DOHH2 (cell line): ENCODE results near the gene HID1.

Source experiments
- H3F3A ChIP-seq: fragments of 200-600 bp; sonication (generic), shearing (Covaris generic); 2 replicates; pipeline ENCODE4 v1.6.0; 2016; ENCODE audit warnings: antibody characterized with exemption, mild to moderate bottlenecking; ENCODE audit not compliant: control insufficient read depth, insufficient read depth
- H3K27ac ChIP-seq: fragments of 200-600 bp; sonication (generic); 2 replicates; pipeline ENCODE4 v1.5.1; 2014; ENCODE audit warnings: low read depth, mild to moderate bottlenecking, low read length, moderate library complexity
- H3K27me3 ChIP-seq: fragments of 200-600 bp; sonication (generic); 2 replicates; pipeline ENCODE4 v1.6.1; 2014; ENCODE audit warnings: mild to moderate bottlenecking, low read length, mixed read lengths; ENCODE audit not compliant: control insufficient read depth
- H3K36me3 ChIP-seq: fragments of 200-600 bp; sonication (generic); 2 replicates; pipeline ENCODE4 v1.6.1; 2014; ENCODE audit warnings: mild to moderate bottlenecking, low read length, moderate library complexity, mixed read lengths; ENCODE audit not compliant: control insufficient read depth
- H3K4me1 ChIP-seq: fragments of 200-600 bp; sonication (generic); 2 replicates; pipeline ENCODE4 v1.6.1; 2014; ENCODE audit warnings: mild to moderate bottlenecking, low read length, mixed read lengths; ENCODE audit not compliant: control insufficient read depth
- H3K4me2 ChIP-seq: fragments of 200-600 bp; sonication (generic); 2 replicates; pipeline ENCODE4 v1.6.0; 2014; ENCODE audit warnings: mild to moderate bottlenecking, low read length, moderate library complexity
- H3K4me3 ChIP-seq: fragments of 200-600 bp; sonication (generic); 2 replicates; pipeline ENCODE4 v1.5.1; 2014; ENCODE audit warnings: mild to moderate bottlenecking, low read length, mixed read lengths
- H3K79me2 ChIP-seq: fragments of 200-600 bp; sonication (generic); 2 replicates; pipeline ENCODE4 v1.6.1; 2014; ENCODE audit warnings: mild to moderate bottlenecking, low read length, mixed read lengths; ENCODE audit not compliant: control insufficient read depth
- H3K9me2 ChIP-seq: fragments of 200-600 bp; sonication (generic); replicated peaks from 2 replicates; pipeline ENCODE4 v1.6.1; 2014; ENCODE audit warnings: mild to moderate bottlenecking, low read length, mixed read lengths; ENCODE audit not compliant: control insufficient read depth
- H3K9me3 ChIP-seq: fragments of 200-600 bp; sonication (generic); 2 replicates; pipeline ENCODE4 v1.6.1; 2014; ENCODE audit warnings: antibody characterized with exemption, low read length, mixed read lengths; ENCODE audit not compliant: control insufficient read depth, insufficient read depth
- H4K20me1 ChIP-seq: fragments of 200-600 bp; sonication (generic); 2 replicates; pipeline ENCODE4 v1.6.0; 2014; ENCODE audit warnings: low read depth, mild to moderate bottlenecking, antibody characterized with exemption, low read length, moderate library complexity; ENCODE audit not compliant: control insufficient read depth, insufficient read depth
- CTCF ChIP-seq: fragments of 200-600 bp; sonication (generic); IDR thresholded peaks from one replicate; pipeline ENCODE4 v1.5.1; 2014; ENCODE audit warnings: antibody characterized with exemption, mild to moderate bottlenecking, low read depth, low read length; ENCODE audit not compliant: poor library complexity, severe bottlenecking
- EZH2phosphoT487 ChIP-seq: fragments of 200-600 bp; sonication (generic); IDR thresholded peaks from 2 replicates; pipeline ENCODE4 v1.6.1; 2017; ENCODE audit warnings: borderline replicate concordance, mild to moderate bottlenecking, antibody characterized with exemption, low read length, moderate library complexity, mixed read lengths

The HID1 gene

GRCh38 chr17:74904687-74905409 lies 67.7 kb downstream of the HID1 start:
- Histone ChIP-seq H3K79me2 (no peaks in the 10 kb centered on the region), H3K4me3 (no peak overlapping the region), H3K27me3 (peaks cover 4% of the 10 kb centered on the region; the same call in 1 of the 2 replicates), H3K4me2 (no peak overlapping the region), H3K9me3 (no peaks in the 10 kb centered on the region), H3K36me3 (no peaks in the 10 kb centered on the region), H3K4me1 (no peaks in the 10 kb centered on the region), H3K27ac (no peak overlapping the region), H3F3A (no peaks in the 10 kb centered on the region), H3K9me2 (no peaks in the 10 kb centered on the region), H4K20me1 (no peaks in the 10 kb centered on the region)
- TF ChIP-seq EZH2phosphoT487 (no peak), CTCF (no peak)

GRCh38 chr17:74903671-74904070 lies 68.9 kb downstream of the HID1 start:
- Histone ChIP-seq H3K36me3 (no peaks in the 10 kb centered on the region), H3K4me1 (no peaks in the 10 kb centered on the region), H4K20me1 (no peaks in the 10 kb centered on the region), H3K4me2 (no peak overlapping the region), H3K27me3 (peaks cover 4% of the 10 kb centered on the region; the same call in 1 of the 2 replicates), H3K9me2 (no peaks in the 10 kb centered on the region), H3F3A (no peaks in the 10 kb centered on the region), H3K27ac (no peak overlapping the region), H3K4me3 (no peak overlapping the region), H3K9me3 (no peaks in the 10 kb centered on the region), H3K79me2 (no peaks in the 10 kb centered on the region)
- TF ChIP-seq EZH2phosphoT487: no peak

DNA sequence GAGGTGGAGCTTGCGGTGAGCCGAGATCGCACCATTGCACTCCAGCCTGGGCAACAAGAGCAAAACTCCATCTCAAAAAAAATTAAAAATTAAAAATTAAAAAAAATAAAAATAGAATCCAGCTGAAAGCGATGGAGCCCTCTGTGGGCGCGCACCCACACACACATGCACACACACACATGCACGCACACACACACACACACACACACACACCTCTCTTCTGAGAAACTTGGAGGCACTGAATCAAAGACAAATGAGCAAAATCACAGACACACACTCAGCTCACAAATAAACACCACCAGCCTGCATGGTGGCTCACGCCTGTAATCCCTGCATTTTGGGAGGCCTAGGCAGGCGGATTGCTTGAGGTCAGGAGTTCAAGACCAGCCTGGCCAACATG lies 69.5 kb downstream of the HID1 start:
- Histone ChIP-seq H3K4me2 (no peak overlapping the region), H3K9me2 (no peaks in the 10 kb centered on the region), H3K4me3 (no peak overlapping the region), H3F3A (no peaks in the 10 kb centered on the region), H3K4me1 (no peaks in the 10 kb centered on the region), H3K79me2 (no peaks in the 10 kb centered on the region), H3K27me3 (peaks cover 4% of the 10 kb centered on the region; the same call in 1 of the 2 replicates), H4K20me1 (no peaks in the 10 kb centered on the region), H3K27ac (no peak overlapping the region), H3K36me3 (no peaks in the 10 kb centered on the region), H3K9me3 (no peaks in the 10 kb centered on the region)
- TF ChIP-seq EZH2phosphoT487: no peak
- no peak for TF ChIP-seq CTCF

GRCh38 chr17:74901353-74902135 lies 71.0 kb downstream of the HID1 start:
- Histone ChIP-seq H3K4me2 (no peak overlapping the region), H3K9me3 (no peaks in the 10 kb centered on the region), H3K36me3 (no peaks in the 10 kb centered on the region), H3K27me3 (peaks cover 4% of the 10 kb centered on the region; the same call in 1 of the 2 replicates), H3K27ac (no peak overlapping the region), H3K79me2 (no peaks in the 10 kb centered on the region), H3F3A (no peaks in the 10 kb centered on the region), H4K20me1 (no peaks in the 10 kb centered on the region), H3K4me1 (no peaks in the 10 kb centered on the region), H3K4me3 (no peak overlapping the region), H3K9me2 (no peaks in the 10 kb centered on the region)
- TF ChIP-seq EZH2phosphoT487 (no peak), CTCF (no peak)
